DMS 273 (cell line): ENCODE results near the gene SRPX.

Source experiments
- DNase-seq: peaks from one replicate; lab custom pipeline; 2025; ENCODE audit not compliant: unreplicated experiment; lab: John Stamatoyannopoulos, UW

Gene SRPX

DNA sequence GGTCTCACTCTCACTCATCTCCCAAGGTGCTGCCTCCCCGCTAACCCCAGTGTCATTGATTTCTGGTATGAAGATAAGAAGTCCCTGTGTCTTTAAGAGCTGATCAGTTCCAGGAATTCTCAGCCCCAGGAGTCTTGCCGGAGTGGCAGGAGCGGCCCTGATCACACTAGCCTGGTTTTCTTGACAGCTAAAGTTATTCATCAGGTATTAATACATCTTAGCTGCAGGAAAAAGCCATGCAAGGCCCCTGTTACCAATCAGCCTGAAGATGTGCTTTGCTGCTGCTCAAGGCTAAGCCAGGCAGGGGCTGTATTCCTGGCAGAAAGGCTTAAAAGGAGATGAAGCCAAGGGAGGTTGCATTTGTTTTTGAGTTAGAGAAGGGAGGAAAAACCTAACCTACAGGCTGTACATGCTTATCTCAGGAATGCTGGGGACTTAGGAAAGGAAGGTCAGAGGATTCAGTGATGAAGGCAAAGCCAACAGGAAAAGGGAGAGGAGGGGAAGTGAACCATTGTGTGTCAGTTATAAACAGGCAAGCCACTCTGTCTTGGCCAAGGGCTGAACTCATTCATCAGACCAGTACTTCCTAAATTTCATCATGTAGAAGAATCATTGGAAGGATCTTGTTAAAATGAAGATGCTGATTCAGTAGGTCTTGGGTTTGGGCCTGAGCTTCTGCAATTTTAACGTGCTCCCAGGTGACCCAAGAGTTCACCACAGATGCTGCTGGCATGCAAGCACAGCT is 8.6 kb downstream of the SRPX start:
- no peak for DNase-seq

DNA sequence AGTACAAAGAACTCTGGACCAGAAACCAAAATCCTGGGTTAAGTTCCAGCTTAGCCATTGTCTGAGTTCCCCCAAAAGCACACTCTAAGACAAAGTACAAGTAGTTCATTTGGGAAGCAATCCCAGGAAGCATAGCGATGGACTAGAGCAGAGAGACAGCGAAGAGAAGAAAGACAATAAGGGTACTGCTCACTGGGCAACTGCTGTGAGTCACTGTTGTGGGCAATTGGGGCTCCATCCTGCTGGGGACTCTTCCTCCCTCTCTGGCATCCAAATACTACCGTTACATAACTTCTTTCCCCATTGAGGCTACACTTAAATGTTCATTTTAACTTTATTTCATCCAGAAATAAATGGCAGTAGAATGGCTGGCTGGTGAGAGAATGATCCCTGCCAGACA is 14.1 kb downstream of the SRPX start:
- no peak for DNase-seq

DNA sequence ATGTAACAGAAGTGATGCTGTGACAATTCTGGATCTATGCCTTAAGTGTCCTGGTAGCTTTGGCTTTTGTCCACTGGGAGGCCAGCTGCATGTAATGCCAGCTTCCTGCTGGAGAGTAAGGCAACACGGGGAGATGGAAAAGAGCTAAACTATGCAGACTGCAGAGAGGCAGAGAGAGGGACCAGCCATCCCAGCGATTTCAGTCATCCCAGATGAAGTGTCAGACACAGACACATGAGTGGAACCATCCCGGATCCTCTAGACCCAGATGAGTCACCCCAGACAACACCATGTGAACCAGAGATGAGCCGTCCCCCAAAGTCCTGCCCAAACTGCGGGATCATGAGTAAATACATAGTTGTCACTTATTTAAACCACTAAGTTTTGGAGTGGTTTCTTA is 14.6 kb downstream of the SRPX start:
- DNase-seq = no peak

DNA sequence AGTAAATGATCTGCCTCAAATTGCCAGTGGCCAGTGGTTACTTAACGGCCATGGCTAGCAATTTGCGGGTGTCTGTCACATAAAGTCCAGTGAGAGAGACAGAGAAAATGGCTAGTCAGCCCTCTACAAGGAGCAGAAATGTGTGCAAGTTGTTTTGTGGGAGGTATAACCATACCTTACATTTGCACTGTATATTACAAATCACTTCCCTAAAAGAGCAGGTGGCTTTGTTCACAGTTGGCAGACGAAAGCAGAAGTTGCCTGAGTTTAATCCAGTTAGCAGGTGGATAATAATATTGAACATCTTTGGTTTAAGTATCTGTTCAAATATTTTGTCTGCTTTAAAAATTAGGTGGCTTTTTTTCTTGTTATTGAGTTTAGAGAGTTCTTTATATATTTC is 15.6 kb downstream of the SRPX start:
- no peak for DNase-seq

DNA sequence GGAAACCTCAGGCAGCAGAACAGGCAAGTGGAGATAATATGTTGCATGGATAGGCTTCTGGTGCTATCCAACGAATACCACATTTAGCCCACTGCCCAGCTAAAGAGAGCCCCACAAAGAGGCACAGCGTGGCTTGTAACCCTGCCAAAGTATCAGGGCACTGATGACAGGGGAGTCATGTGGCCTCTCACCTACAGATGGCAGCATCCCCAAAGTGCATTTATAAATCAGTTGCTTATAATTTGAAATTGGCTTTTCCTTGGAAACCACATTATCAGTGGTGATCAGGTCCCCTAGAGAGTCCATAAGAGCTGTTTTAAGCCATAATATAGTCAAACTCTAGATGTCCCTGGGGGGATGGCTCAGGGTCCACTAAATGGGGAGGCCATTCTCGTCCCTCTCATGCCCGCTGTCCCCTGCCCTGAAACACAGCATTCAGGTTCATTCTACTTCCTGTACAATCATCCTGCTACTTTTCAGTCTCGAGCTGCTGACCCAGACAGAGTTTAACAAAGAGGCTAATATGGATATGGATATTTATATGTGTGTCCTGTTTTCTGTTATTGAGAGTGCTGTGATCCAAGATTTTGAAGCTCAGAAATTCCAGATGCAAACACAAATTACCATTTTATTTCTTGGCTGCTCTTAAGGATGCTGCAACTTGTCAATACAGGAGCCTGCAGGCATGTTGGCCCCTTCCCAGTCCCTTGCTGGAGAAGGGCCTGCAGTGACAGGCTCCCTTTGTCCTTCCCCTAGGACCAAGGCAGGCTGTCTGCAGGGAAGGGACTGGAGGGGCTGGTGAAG is 28.5 kb downstream of the SRPX start:
- peak; percentile 77 for DNase-seq

DNA sequence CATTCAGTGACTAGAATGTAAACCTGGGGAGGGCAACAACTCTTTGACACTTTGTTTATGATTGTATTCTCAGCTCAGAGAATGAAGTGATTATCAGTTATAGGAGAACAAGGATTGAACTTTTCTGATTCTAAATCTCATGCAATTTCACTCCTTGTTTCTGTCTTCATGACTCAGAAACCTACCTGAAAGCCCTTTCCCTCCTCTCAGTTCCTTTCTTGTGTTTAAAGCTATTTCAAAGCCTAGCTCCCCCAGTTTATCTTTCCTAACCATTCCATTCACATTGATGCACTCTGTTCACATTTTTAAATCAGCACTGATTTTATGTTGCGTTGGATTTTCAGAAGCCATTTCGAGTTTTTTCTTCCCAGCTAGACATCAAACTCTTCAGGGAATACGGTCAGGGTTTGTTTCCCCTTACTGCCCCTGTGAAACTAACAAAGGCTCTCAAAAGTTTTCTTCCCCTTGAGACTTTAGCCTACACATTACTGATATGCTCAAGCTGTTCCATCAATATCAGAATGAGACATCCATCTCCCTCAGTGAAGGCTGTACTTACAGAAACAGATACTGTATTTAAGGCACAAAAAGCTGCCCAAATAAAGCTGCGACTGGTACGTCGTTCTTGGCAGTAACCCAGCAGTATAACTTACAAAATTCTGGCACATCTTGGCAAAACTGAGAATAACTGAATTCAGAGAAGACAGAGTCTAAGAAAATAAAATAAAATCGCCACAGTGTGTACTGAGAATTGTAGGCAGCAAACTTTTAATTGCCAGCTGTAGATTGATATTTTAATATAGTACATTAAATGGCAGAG is 31.0 kb downstream of the SRPX start:
- DNase-seq = no peak

DNA sequence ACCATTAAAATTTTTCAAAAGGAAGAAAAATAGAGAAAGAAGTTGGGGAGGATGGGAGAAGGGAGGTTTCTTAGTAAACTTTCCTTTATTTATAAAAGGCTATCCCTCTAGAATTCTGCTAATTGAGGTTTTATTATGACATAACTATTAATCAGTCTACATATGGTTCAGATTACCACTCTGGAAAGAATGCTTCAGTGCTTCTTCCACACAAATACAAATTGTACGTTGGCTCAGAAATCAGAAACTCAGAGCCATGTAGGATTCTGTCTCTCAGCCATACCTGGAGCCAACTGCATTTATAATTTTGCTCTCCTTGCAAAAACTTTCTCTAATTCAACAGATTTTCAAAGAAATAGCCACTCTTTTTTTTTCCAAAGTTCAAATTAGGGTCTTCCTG is 37.1 kb downstream of the SRPX start:
- no peak for DNase-seq

DNA sequence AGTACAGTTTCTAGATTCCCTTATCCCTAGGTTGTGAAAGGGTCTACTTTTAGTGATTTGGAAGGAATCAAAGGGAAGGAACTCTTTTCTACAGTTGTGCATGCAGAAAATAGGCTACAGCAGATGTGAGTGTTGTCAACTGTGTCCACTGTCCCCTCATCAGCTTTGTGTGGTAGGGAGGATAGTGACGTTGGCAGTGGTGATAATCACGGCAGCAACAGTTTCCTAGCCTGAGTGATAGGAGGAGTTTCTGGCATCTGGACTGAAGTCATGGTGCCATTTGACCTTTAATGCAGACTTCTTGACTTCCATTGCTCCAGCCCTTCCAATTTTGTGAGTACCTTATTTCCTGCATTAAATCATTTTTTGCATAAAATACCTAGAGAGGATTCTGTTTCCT is 39.3 kb downstream of the SRPX start:
- no peak for DNase-seq

DNA sequence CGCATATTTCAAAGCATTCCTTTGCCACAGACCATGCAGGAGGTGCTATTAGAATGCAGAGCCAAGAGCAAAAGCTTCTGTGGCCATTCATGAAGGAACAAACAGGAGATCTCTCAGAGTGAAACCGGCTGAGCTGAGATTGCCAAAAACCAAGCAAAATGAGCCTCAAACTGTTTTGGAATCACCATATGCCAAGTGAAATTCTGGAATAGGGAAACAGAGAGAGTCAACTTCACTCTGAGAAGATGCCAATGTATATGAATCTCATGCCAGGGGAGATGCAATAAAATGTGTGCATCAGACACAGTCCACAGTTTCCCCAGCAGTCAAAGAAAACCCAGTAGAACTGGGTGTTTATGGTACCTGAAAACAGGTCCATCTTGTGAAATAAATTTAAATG is 42.3 kb downstream of the SRPX start:
- no peak for DNase-seq

DNA sequence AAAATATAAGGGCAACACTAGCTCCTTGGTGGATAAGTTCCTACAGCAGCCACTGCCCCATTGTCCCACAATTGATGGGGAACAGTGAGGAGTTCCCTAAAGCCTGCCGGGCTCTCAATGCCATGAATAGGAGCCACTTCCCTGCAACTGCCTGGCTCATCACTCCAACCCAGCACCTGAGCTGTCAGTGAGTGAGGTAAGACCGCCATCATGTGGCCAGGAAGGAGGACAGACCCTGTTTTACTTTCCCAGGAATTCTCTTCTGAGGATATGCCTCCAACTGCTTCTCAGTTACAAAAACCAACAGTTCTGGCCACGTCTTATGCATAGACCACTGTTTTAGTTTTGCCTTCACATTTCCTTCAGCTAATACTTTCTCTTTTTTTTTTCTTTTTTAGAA is 45.5 kb downstream of the SRPX start:
- DNase-seq = peak; percentile 73

DNA sequence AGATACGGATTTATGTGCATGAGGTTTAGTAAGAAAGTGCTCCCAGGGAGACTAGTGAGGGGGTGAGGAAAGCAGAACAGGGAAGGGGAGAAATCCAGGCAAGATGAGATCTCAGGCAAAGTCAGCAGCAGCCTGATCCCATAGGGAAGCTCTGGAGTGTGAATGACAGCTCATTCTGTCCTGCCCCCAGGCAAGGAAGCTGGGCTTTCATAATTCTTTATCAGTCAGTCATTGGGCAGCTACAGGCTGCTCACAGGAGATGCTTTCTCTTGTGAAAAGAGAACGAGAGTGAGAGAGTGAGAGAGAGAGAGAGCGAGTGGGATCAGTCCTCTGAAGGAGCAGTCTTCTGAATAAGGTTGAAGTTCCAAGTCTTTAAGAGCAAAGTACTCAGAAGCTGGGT is 48.1 kb downstream of the SRPX start:
- DNase-seq = no peak

DNA sequence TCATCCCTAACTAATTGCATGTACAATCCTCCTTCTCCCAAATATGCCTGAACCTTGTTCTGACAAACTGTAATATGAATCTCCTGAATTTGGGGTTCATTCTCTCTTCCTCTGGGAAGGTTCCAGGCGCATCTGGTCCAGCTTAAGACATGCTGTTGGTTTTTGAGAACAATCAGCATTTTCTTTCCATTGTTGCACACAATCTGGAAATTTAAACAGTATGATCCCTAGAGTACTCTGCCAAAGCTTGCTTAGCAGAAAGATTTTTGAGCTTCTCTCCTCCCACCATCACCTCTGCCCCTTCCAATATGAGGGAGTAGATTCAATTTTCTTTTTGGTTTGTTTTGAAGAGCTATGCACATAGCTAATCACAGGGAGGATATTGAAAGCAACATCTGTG is 50.1 kb downstream of the SRPX start:
- no peak for DNase-seq

DNA sequence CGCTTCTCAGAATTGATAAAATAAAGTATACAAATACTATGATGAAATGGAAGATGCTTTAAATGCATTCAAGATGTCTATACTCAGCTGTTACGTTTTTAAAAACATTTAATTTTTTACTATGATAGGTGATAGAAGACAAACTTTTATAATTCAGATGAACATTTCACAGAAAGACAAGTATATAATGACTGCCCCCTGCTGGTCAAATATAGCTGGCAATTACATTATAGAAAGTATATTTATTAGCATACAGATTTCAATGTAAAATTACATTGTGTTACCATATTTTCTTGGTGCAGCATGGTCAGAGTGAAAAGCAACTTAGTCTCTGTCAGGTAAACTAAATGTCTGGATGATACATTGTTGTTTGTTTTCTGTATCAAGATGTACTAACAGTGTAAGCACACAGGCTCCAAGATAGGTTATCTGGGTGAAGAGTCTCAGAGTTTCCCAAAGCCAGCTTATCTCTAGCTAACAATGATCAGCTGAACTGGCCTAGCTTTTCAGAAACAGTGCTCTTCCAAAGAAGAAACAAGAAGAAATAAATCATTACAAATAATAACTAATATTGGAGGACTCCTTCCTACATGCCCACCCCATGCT is 54.1 kb downstream of the SRPX start:
- peak; percentile 66 for DNase-seq

DNA sequence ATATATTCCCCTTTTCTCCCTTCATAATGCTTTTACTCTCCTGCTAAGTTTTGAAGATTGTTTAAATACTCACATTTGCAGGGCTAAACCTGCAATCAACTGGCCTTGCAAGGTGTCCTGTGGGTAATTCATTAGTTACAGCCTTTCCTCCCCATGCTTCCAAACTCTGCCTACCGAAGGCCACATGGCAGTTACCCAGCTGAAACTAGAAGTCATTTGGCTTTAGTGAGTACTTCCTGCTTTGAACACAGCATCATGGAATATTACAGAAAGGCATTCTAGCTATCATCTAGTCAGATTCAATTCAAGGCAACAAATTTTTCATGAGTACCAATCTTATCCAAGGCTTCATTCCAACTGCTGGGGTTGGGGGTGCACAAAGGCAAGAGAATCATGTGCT is 55.6 kb downstream of the SRPX start:
- no peak for DNase-seq

DNA sequence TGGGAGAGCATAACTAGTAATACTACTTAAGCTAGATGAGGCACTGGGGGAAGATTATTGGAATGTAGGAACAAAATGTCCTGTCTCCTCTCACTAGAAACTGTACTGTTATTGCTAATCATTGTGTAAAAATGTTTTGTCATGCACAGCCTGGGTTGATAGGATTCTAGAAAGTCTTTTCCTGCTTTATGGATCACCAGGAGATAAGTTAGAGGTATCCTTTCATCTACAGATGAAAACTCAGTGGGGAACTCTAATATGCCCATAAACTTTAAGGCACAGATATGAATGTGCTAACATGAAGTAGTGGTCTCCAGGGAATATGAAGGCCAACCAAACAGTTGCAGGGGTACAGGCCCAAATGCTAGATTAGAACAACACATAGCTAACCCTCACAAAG is 57.5 kb downstream of the SRPX start:
- DNase-seq = no peak

DNA sequence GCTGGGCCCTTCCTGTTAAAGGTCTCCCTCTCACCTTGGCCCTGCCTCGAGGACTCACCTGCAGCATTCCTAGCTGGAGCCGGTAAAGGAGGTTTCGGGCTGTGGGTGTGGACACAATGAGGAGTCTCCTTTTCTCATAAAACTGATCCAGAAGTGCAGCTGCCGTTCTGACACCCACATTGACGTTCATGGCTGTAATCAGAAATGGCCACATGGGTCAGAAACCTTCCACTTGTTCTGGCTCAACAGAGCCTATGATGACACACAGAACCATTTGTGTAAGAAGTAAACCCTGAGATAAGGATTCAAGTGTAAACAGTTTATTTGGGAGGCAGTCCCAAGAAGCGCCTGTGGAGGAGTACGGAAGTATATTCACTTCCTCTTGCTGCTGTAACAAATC is 63.8 kb downstream of the SRPX start:
- DNase-seq = no peak

DNA sequence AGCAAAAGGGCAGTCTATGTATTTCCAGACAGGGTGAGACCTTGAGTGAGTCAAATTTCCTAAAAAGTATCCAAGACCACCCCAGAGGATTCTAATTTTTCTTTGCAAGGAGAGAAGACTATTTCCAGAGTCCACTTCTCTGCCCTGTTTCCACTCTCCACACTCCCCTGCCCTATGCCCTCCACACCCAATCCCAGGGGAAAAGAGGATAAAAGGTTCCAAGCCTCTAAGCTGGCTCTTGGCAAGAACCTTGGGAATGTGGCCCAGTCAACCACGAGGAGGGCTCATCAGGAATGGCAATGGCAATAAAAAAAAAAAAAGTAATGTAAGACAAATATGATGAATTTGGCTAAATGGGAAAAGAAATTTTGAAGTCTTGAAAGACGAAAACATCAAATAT is 65.9 kb downstream of the SRPX start:
- DNase-seq = no peak

DNA sequence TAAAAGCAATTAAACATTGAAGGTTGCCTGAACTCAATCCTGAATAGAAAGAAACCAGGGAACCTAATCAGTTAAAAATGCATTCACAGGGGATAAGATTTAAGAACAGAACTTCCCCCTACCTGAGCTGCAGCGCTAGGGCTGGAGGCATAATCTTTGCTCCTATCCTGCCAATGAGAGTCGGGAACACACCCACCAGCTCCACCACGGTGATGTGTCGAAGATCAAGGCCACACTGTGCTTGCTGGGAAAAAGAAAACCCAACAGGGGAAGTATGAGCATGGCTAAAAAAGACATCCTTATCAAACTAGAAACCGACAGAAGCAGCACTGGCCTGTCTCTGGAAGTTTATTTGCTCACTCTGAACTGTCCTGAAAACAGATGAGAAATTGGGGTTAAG is 66.3 kb downstream of the SRPX start:
- DNase-seq = no peak

DNA sequence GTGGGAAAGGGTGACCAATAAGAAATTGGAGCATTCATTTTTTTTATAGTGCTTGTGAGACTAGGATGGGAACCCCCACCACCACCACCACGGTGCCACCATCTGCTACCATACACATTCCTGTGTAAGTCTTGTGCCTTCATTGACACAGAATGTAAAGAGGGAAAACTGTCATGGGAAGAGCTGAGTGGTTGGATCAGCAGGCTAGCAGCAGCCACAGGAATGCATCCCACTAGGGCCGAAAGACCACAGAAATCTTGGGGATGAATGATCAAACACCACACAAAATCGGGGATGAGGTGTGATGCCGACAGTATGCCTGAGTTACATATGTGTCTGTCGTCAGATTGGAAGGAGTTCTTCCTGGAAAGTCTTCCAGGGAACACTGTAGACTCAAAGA is 69.2 kb downstream of the SRPX start:
- DNase-seq = no peak

DNA sequence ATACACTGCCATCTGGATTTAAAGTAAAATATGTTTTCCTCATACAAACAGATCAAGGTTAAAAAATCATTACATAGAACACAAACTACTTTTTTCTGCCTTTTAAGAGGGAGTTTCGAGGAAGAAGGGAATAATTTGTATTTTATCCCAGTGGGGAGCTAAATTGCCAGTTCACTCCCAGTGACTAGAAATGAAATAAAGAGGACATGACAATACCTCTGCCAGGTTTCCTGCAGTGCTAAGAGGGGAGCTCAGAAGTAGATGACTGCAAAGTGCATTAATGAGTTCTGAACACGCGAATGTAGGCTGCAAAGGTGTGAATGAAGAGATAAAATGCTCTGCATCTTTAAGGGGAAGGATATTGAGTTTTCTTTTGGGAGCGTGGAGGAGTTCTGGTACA is 69.7 kb downstream of the SRPX start:
- DNase-seq = no peak

DNA sequence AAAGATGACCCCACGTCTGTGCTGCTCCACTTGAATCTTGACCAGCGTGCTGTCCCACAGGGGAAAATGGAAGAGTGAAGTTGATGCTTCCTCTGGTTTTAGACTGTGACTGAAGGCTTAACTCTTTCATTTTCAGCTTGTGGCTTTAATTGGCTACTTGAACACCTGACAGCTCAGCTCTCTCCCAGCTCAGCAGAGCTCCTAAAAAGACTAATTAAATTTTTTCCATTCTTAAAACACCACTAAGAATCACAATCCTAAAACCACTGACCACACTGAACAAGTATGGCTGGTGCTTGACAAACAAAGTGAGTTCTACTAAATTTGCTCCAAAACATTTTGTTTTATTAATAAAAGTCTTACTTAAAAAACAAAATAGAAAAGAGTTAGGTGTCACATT is 71.7 kb downstream of the SRPX start:
- DNase-seq = no peak
